ENCODE measurements around the gene CCDC170. TPM values are rescaled to one million over a fixed set of nuclear protein-coding genes. Genes with fewer than 3 reads are reported as not detected.

The CCDC170 gene
- polyA plus RNA-seq, 1 donor from 2014 or later: 0.15 TPM

GRCh38 chr6:151534576-151534975, 40.8 kb downstream of the CCDC170 start:
- H3K27me3 ChIP-seq (ENCODE audit: insufficient read depth, low read depth, low read length): no peaks in the 10 kb centered on the region
- no peaks in the 10 kb centered on the region for H3F3A ChIP-seq (ENCODE audit: insufficient read depth, low read length, poor library complexity, severe bottlenecking)
- H3K9me2 ChIP-seq (ENCODE audit: insufficient read depth, low read length): no peaks in the 10 kb centered on the region
- TF ChIP-seq MXI1 (conservative IDR thresholded peaks at IDR 0.05; ENCODE audit: poor library complexity, severe bottlenecking) (no peak), SMC3 (conservative IDR thresholded peaks at IDR 0.05; ENCODE audit: poor library complexity) (no peak), CTCF (IDR thresholded peaks at IDR 0.05; ENCODE audit: poor library complexity, severe bottlenecking) (no peak), EZH2 (IDR thresholded peaks at IDR 0.05; ENCODE audit: borderline replicate concordance, insufficient read depth, low read length, poor library complexity, severe bottlenecking) (no peak), TAF1 (IDR thresholded peaks at IDR 0.05; ENCODE audit: low read depth) (no peak), RAD21 (conservative IDR thresholded peaks at IDR 0.05) (no peak), EP300 (conservative IDR thresholded peaks at IDR 0.05; ENCODE audit: poor library complexity, severe bottlenecking) (no peak), POLR2AphosphoS5 (IDR thresholded peaks at IDR 0.05) (no peak), REST (IDR thresholded peaks at IDR 0.05; ENCODE audit: borderline replicate concordance) (no peak)
- H3K9ac ChIP-seq (ENCODE audit: low read length): no peak overlapping the region
- H3K9me3 ChIP-seq (ENCODE audit: low read length): peaks cover 1% of the 10 kb centered on the region
- no peak overlapping the region for H3K4me3 ChIP-seq (ENCODE audit: low read length)
- no peaks in the 10 kb centered on the region for H3K79me2 ChIP-seq (replicated peaks; ENCODE audit: insufficient read depth, low read length)
- no peak overlapping the region for H3K4me2 ChIP-seq (ENCODE audit: low read length)
- no peak overlapping the region for H3K27ac ChIP-seq (ENCODE audit: low read length)
- no peaks in the 10 kb centered on the region for H3K36me3 ChIP-seq (ENCODE audit: insufficient read depth, low read length)
- H4K20me1 ChIP-seq (ENCODE audit: insufficient read depth): no peaks in the 10 kb centered on the region
- no peak overlapping the region for H2AFZ ChIP-seq (ENCODE audit: low read depth, low read length)

GRCh38 chr6:151535476-151536187, 41.8 kb downstream of the CCDC170 start:
- H3K9me3 ChIP-seq (ENCODE audit: low read length): peaks cover 6% of the 10 kb centered on the region
- H3F3A ChIP-seq (ENCODE audit: insufficient read depth, low read length, poor library complexity, severe bottlenecking): no peaks in the 10 kb centered on the region
- no peaks in the 10 kb centered on the region for H3K36me3 ChIP-seq (ENCODE audit: insufficient read depth, low read length)
- H3K27me3 ChIP-seq (ENCODE audit: insufficient read depth, low read depth, low read length): no peaks in the 10 kb centered on the region
- H3K4me2 ChIP-seq (ENCODE audit: low read length): no peak overlapping the region
- no peak overlapping the region for H3K9ac ChIP-seq (ENCODE audit: low read length)
- TF ChIP-seq RAD21 (conservative IDR thresholded peaks at IDR 0.05) (no peak), REST (IDR thresholded peaks at IDR 0.05; ENCODE audit: borderline replicate concordance) (no peak), MXI1 (conservative IDR thresholded peaks at IDR 0.05; ENCODE audit: poor library complexity, severe bottlenecking) (no peak), SMC3 (conservative IDR thresholded peaks at IDR 0.05; ENCODE audit: poor library complexity) (no peak), POLR2AphosphoS5 (IDR thresholded peaks at IDR 0.05) (no peak), CTCF (IDR thresholded peaks at IDR 0.05; ENCODE audit: poor library complexity, severe bottlenecking) (no peak), EP300 (conservative IDR thresholded peaks at IDR 0.05; ENCODE audit: poor library complexity, severe bottlenecking) (no peak), TAF1 (IDR thresholded peaks at IDR 0.05; ENCODE audit: low read depth) (no peak), EZH2 (IDR thresholded peaks at IDR 0.05; ENCODE audit: borderline replicate concordance, insufficient read depth, low read length, poor library complexity, severe bottlenecking) (no peak)
- no peak overlapping the region for H3K27ac ChIP-seq (ENCODE audit: low read length)
- no peak overlapping the region for H2AFZ ChIP-seq (ENCODE audit: low read depth, low read length)
- H3K9me2 ChIP-seq (ENCODE audit: insufficient read depth, low read length): no peaks in the 10 kb centered on the region
- no peaks in the 10 kb centered on the region for H3K79me2 ChIP-seq (replicated peaks; ENCODE audit: insufficient read depth, low read length)
- H4K20me1 ChIP-seq (ENCODE audit: insufficient read depth): no peaks in the 10 kb centered on the region
- H3K4me3 ChIP-seq (ENCODE audit: low read length): no peak overlapping the region
